CD4-positive, alpha-beta T cell treated with Interleukin-17A for 1 hour (primary cell): ENCODE results near the gene SMAD4.
A peak's percentile ranks its signal among the peaks of the same experiment; 100 is the strongest.
"Not testable (repeated sequence)": the region's sequence is repeated elsewhere in the genome, so short reads cannot be mapped to it uniquely, and the experiment has no call there.

ENCODE experiments used
- DNase-seq: peaks from one replicate; pipeline ENCODE4 v3.0.0-alpha.2; 2020

The SMAD4 gene

GRCh38 chr18:51029694-51030536, at the start of gene SMAD4:
SMAD4 (plus strand) TSS chr18:51030213; CDS start chr18:51047047, 16,834 bp downstream.
- DNase-seq = peak; percentile 97

- no peak for DNase-seq
These were observed 48.6 kb upstream of the SMAD4 start for GRCh38 chr18:50981381-50981780.

GRCh38 chr18:50982086-50982801, 47.8 kb upstream of the SMAD4 start:
- DNase-seq = no peak

GRCh38 chr18:50982802-50983179, 47.2 kb upstream of the SMAD4 start:
- no peak for DNase-seq

- no peak for DNase-seq
These were observed 43.5 kb upstream of the SMAD4 start for GRCh38 chr18:50986360-50987087.

GRCh38 chr18:50987261-50987660, 42.8 kb upstream of the SMAD4 start:
- DNase-seq = no peak

GRCh38 chr18:50989711-50990110, 40.3 kb upstream of the SMAD4 start:
- DNase-seq = no peak

GRCh38 chr18:50992351-50992762, 37.7 kb upstream of the SMAD4 start:
- DNase-seq = no peak

- DNase-seq = no peak
These were observed 36.0 kb upstream of the SMAD4 start for GRCh38 chr18:50994031-50994430.

GRCh38 chr18:51003174-51003573, 26.8 kb upstream of the SMAD4 start:
- not testable (repeated sequence) for DNase-seq

- no peak for DNase-seq
These were observed 23.8 kb upstream of the SMAD4 start for GRCh38 chr18:51006061-51006818.

- DNase-seq = no peak
These were observed 22.8 kb upstream of the SMAD4 start for GRCh38 chr18:51006948-51007789.

GRCh38 chr18:51007790-51008139, 22.2 kb upstream of the SMAD4 start:
- no peak for DNase-seq

- no peak for DNase-seq
These were observed 20.9 kb upstream of the SMAD4 start for GRCh38 chr18:51009072-51009471.

- DNase-seq = no peak
These were observed 19.8 kb upstream of the SMAD4 start for GRCh38 chr18:51010218-51010617.

- no peak for DNase-seq
These were observed 18.3 kb upstream of the SMAD4 start for GRCh38 chr18:51011709-51012108.

- no peak for DNase-seq
These were observed 17.6 kb upstream of the SMAD4 start for GRCh38 chr18:51012441-51012840.

GRCh38 chr18:51013259-51013658, 16.8 kb upstream of the SMAD4 start:
- DNase-seq = no peak

GRCh38 chr18:51017140-51017879, 12.7 kb upstream of the SMAD4 start:
- DNase-seq = no peak

- no peak for DNase-seq
These were observed 9.5 kb upstream of the SMAD4 start for GRCh38 chr18:51020536-51020935.
